Stimulated activated CD8-positive, alpha-beta memory T cell treated with anti-CD3 and anti-CD28 coated beads, Interleukin-15, amount 100 ng/mL, for 24 hours (primary cell): ENCODE results near the gene PRR33.

Source experiments
- DNase-seq: peaks from one replicate; pipeline ENCODE4 v3.0.0-alpha.2; 2020; ENCODE audit warnings: low read depth

Gene PRR33

DNA sequence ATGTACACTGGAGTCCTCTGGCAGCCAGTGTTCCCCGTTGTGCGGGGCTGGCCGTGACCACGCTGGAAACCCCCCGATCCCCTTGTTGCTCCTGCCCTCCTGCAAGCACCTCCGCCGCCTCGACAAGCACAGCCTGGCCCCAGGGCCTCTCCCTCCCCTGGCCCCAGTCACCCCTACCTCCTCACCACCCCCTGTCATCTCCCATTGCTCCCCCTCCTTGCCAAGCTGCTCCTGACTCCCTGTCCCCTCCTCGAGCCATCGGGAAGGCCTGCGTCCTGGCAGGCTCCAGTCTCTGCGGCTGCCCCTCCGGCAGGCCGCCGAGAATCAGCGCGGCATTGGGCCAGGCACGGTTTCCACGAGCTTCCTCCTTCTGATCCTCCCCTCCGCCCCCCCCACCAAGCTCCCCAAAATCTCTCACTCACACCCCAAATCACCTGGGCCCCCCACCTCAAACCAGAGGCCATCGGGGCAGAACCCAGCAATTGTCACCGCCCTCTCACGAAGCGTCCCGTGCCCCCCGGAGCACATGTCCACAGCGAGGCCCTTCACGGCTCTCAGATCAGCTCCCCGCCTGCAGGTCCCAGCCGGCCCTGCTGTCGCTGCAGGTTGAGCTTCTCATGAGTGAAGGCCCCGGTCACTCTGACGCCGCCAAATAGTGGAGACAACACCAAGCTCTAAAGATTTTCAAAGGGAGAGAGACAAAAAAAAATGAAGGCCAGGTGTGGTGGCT, 44.5 kb downstream of the PRR33 start:
- no peak for DNase-seq

DNA sequence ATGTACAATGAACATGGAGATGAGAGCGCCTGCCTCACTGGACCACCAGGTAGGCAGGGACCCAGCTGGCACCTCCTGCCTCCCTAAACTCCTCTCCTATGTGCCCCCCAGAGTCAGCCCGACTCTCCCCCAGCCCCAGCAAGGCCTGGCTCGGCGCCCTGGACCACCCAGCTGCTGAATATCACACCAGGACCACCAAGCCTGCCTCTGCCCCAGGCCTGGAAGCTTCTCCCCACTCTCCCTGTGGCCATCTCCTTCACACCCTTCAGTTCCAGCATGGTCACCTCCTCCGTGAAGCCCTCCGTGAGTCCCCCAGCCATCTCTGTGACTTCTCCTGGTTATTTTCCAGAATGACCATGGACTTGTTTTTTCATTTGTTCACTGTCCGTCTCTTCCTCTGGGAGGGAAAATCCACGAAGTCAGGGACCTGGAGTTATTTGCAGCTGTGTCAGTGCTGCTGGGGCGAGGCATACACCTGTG, 45.2 kb downstream of the PRR33 start:
- no peak for DNase-seq

DNA sequence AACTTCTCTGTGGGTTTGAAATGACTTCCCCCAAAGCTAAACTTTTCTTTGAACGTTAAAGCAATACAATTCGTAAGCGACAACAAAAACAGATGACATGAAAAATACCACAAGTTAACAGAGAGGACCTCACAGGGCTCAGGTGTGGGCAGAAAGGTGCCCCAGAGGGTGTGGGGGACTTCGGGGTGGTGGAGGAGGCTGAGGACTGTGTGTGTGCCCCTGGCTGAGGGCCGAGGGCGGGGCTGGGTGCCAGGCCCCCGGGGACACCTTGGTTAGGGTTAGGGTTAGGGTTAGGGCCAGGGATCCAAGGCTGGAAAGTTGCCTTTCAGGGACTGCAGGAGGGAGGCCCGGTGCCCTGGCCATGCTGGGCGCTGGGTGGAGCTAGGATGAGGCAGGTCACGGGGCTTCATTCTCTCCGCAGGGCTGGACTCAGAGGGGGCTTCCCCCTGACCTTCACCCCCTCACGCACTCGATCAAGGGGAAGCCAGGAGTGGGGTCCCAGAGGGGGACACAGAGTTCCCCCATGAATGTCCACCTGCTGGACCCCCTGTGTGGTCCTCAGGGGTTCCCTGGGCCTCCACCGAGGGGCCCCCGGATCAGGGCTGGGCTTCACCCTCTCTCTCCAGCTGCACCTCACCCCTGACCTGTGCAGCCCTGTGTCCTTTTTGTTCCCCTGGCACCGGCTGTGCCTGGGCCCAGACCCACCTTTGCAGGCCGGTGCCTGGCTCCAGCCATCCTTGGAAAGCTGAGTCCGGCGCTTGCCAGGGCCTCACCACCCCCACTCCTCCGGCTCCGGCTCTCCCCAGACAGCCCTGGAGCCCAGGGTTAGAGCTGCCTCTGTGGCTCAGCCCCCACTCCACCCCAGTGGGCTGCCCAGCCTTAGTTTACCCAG, 45.9 kb downstream of the PRR33 start:
- no peak for DNase-seq

DNA sequence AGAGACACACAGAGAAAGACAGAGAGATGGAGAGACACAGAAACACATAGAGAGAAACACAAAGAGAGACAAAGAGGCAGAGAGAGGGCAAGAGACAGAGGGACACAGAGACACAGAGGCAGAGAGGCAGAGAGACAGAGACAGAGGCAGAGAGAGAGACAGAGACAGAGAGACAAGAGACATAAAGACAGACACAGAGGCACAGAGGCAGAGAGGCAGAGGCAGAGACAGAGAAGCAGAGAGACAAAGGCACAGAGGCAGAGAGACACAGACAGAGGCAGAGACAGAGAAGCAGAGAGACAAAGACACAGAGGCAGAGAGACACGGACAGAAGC, 46.6 kb downstream of the PRR33 start:
- DNase-seq, result no peak

DNA sequence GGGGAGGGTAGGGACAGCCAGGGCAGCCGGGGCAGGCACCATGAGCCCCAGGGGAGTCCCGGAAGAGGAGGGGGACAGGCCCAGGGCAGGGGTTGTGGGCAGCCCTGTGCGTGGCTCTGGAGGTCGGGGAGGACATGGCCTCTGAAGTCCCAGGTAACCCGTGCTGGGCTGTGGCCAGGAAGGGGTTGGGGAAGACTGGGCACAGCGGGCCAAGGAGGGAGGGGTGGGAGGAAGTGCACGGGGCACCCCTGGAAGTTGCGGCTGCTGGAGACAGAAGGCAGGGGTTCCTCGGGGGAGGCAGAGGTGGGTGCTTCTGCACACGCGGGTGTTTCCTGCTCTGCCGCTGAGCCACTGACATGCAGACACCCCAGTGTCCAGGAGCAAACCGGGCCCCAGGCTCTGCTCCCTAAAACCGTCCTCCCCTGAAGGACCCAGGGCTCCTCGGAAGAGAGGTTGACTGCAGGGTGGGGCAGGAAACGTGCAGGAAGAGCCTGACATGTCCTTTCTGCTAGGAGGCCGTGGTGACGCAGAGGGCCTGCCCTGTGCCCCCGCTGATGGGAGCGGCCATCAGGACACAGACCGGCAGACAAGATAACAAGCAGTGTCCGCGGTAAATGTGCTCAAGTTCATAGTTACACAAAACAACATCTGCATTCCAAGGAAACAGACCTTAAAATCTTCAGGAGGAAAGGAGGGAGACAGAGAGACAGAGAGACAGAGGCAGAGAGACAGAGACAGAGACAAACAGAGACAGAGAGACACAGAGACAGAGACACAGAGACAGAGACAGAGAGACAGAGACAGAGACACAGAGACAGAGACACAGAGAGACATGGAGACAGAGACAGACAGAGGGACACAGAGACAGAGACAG, 47.2 kb downstream of the PRR33 start:
- DNase-seq, result no peak

DNA sequence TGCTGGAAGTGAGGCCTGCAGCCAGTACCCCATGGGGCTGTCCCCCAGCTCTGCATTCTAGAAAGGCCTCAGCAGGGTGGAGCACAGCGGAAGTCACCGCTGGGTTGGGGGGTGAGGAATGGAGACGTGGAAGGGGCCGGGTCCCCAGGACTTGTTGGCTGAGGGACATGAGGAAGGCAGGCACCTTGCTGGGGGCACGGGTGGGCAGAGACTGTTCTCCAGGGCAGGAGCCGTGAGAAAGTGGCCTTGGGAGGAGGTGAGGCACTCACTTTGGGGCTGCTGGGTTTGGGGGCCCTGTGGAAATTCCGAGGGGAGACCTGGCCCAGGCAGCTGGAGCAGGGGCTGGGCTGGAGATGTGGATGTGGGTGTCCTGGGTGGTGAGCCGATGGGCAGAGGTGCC, 47.9 kb downstream of the PRR33 start:
- DNase-seq, result no peak

DNA sequence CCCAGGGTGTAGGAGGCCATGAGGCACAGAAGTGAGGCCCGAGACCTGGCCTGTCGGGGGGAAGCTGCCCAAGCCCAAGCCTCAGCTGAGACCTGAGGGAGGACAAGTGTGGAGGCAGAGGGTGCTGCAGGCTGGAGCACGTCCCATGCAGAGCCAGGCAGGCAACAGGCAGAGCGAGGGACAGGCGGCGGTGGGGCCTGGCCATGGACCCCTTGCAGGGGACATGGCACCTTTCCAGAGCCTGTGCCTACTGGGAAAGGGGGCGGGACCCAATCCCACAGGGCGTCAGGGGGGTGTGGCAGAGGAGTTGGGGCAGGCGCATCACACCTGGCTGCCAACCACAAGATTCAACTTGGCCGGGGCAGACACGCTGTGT, 48.6 kb downstream of the PRR33 start:
- no peak for DNase-seq

DNA sequence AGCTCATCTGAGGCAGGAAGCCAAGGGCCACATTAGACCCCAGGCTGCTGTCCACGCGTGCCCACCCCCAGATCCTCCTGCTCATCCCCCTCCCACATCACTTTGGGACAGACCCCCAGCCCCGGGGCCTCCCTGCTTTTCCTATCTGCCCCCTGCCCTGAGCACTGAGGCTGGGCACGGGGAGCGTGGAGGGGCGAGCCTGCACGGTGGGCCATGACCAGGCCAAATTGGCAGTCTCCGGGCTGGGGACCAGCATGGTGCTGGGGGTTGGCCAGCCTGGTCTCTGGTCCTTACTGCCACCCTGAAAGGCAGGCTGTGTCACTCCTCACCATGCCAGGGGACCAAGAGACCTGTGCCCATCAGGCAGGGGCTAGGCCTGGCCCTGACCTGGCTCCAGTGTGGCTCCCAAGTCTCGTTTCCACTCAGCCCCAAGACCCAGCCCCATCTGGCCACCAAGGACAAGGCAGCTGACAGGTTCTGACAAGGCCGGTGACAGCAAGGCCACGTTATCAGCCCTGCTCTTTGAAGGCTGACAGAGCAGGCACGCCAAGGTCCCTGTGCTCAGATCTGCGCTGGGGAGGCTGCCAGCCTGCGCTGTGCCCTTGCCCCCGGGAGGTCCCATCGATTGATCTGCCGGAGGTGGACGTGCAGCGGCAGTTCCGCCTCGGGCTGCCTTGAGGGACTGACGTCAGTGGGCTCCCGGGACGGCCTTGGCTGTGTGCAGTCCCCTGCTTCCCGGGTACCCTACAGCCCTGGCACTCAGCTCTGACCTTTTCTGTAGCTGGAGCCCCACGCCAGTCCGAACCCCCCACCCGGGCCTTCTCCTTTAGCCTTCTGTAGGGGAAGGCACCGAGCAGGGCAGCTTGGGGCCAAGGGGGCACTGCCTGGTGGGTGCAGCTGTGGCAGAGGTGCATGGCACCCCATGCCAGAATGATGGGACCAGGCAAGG, 49.3 kb downstream of the PRR33 start:
- DNase-seq, result no peak

DNA sequence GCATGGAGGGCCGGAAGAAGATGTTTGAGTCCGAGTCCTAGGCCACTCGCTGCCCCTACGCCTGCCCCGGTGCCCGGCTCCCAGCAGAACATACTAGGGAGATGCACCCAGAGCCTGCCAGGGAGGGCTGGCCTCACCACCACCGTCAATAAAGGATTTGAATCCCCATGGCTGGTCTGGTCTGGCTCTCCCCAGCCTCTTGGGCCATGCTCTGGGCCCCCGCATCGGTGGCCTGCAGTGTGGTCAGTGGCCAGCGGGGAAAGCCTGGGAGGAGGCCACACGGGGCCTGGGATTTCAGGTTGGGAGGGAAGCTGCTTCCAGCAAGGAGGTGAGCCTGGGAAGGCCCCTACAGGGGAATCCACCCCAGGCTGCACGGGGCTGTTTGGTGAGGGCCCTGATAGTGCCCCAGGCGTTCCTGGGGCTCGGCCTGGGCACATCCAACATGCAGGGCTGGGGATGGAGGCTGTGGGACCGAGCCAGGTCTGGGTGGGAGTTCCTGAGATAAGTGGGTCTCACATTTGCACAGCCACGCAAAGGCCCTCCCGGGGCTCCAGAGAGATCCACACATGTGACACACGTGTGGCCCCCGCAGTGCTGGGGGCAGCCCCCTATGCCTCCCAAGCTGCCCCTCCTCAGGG, 50.1 kb downstream of the PRR33 start:
- no peak for DNase-seq

DNA sequence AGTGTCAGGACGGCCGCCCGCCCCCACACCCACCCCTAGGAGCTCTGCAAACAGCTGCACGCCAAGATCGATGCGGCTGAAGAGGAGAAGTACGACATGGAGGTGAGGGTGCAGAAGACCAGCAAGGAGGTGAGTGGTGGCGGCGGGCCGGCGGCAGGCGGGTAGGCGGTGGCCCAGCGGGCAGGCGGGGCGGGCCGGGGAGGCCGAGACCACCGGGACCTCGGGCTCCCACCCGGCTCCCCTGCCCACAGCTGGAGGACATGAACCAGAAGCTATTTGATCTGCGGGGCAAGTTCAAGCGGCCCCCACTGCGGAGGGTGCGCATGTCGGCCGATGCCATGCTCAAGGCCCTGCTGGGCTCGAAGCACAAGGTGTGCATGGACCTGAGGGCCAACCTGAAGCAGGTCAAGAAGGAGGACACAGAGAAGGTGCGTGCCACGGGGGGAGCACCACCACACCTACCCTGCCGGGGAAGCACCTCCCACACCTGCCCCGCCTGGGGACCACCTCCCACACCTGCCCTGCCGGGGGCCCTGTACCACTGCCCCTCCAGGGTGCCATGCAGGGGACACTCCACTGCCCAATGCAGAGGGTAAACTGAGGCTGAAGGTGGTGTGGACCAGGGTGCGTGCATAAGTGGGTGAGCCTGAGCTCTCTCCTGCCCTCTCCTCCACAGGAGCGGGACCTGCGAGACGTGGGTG, 50.8 kb downstream of the PRR33 start:
- no peak for DNase-seq

DNA sequence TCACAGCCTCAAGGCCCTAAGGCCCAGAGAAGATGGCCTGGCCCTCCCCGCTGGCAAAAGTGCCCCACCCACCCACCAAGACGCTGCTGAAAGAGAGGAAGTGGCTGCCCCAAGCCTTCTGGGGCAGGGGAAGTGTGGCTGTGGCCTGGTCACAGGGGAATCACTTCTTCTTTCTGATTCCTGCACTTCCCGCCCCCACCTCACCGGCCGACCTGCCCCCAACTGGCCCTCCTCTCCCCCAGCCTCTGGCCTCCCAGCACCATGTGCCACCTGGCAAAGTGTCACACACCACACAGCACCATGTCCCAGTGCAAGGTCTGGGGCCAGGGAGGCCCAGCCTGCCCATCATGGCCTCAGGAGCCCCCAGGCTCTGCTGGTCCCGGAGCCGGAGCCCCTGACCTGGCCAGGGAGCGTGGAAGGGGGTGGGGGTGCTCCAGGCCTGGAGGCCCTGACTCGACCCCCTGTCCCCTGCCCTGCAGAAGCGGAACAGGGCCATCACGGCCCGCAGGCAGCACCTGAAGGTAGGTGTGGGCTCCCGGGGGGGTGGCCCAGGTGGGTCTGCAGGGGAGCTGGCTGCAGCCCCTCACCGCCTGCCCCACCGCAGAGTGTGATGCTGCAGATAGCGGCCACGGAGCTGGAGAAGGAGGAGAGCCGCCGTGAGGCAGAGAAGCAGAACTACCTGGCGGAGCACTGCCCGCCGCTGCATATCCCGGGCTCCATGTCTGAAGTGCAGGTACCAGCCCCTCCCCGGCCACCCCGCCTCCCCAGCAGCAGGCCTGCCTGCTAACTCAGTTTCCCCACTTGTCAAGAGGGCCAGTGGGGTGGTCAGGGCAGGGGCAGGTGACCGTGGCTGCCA, 51.5 kb downstream of the PRR33 start:
- no peak for DNase-seq

DNA sequence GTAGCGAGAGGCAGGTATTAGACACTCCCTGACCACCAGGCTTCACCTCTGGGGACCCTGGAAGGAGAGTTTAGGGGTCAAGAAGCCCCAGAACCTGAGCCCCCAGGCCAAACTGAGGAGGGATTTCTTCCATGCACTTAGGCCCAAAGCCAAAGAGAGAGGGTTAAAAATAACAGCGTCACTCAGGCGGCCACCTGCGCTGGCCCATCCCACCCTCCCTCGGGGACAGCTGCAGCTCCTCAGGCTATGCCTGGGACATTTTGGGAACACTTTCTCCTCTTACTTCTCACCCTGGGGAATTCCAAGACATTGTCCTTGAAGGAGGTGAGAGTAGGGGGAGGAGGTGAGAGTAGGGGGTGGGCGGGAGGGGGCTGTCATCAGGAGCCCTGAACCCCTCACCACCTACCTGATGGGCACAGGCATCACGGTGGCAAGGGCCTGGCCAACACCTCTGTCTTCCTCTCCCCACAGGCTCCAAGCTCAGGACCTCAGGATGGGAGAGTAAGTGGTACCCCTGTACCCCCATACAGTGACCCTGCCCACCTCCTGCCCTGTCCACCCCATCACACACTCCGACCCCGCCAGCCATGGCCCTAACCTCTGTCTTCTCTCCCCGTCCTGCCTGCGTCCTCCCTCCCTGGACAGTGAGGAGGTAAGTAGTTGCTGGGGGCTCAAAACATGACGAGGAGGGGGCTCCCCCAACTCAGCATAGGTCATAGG, 52.3 kb downstream of the PRR33 start:
- DNase-seq, result no peak

DNA sequence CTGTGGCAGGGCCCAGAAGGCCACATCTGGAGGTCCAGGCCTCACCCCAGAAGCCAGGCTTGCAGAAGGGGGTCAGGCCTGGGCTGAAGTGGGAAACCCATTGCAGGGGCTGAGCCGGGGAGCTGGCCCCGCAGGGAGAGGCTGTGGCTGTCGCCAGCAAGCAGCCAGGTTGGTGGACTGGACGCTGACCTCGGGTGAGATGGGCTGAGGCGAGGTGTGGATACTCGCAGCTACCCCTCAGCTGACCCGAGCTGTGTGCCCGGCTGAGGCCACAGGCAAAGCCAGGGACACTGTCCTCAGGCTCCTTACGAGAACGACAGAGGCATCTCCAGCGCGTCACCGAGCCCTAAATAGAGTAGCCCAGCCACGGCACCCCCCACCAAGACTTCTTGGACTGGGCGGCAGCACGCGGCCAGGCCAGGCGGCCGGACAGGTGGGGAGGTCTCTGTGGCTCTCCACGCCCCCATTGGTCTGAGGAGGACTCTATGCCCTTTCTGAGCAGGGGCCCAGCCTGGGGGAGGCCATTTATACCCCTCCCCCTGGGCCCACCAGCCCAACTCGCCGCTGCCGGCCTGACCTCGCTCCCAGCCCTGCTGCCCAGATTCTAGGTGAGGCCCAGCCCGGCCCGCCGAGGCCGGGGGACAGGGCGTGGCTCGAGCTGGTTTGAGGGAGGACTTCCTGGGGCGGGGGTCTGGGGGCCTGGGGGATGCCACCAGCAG, 53.1 kb downstream of the PRR33 start, which contains the start of gene TNNI2:
Gene TNNI2, plus strand, starts transcription at position 556 of the 719 bp plus-strand sequence. CDS start 716 bp downstream, outside the sequence.
- DNase-seq, result no peak
